HG03064 (cell line): ENCODE results near the gene DLD.
"Not testable (repeated sequence)": the region's sequence is repeated elsewhere in the genome, so short reads cannot be mapped to it uniquely, and the experiment has no call there.

Experiments used
- ATAC-seq: cut with Tn5 transposase; IDR thresholded peaks from one replicate; pipeline ENCODE4 v1.9.1; 2021; ENCODE audit warnings: low read depth; ENCODE audit not compliant: unreplicated experiment

DLD gene

GRCh38 chr7:107939573-107940489 is 48.8 kb downstream of the DLD start:
- ATAC-seq, result no peak

GRCh38 chr7:107940951-107941350 is 50.0 kb downstream of the DLD start:
- ATAC-seq, result no peak

GRCh38 chr7:107943018-107943417 is 52.0 kb downstream of the DLD start:
- ATAC-seq, result no peak

- no peak for ATAC-seq
Measured at GRCh38 chr7:107944411-107945169, 53.6 kb downstream of the DLD start.

GRCh38 chr7:107945332-107945731 is 54.3 kb downstream of the DLD start:
- ATAC-seq, result no peak

GRCh38 chr7:107946451-107946850 is 55.5 kb downstream of the DLD start:
- ATAC-seq, result no peak

- no peak for ATAC-seq
Measured at GRCh38 chr7:107946881-107947280, 55.9 kb downstream of the DLD start.

- no peak for ATAC-seq
Measured at GRCh38 chr7:107948645-107949442, 57.9 kb downstream of the DLD start.

- no peak for ATAC-seq
Measured at GRCh38 chr7:107949443-107949935, 58.5 kb downstream of the DLD start.

GRCh38 chr7:107951172-107951787 is 60.3 kb downstream of the DLD start:
- ATAC-seq, result no peak

GRCh38 chr7:107951896-107952295 is 60.9 kb downstream of the DLD start:
- ATAC-seq, result no peak

GRCh38 chr7:107953265-107953923 is 62.4 kb downstream of the DLD start:
- ATAC-seq, result no peak

GRCh38 chr7:107953924-107954303 is 62.9 kb downstream of the DLD start:
- ATAC-seq, result no peak

- no peak for ATAC-seq
Measured at GRCh38 chr7:107955394-107955793, 64.4 kb downstream of the DLD start.

- not testable (repeated sequence) for ATAC-seq
Measured at GRCh38 chr7:107956950-107957349, 66.0 kb downstream of the DLD start.

GRCh38 chr7:107957436-107957835 is 66.5 kb downstream of the DLD start:
- no peak for ATAC-seq

GRCh38 chr7:107958764-107959526 is 68.0 kb downstream of the DLD start:
- no peak for ATAC-seq

GRCh38 chr7:107959527-107959898 is 68.5 kb downstream of the DLD start:
- no peak for ATAC-seq

GRCh38 chr7:107960272-107960671 is 69.3 kb downstream of the DLD start:
- no peak for ATAC-seq
